UCSD-AML1 (cell line): Measurements from ENCODE around the gene FOXD4L6.
"Not testable (repeated sequence)": the region's sequence is repeated elsewhere in the genome, so short reads cannot be mapped to it uniquely, and the experiment has no call there.

Source experiments
- DNase-seq: peaks from one replicate; lab custom pipeline; 2025; ENCODE audit not compliant: unreplicated experiment; lab: John Stamatoyannopoulos, UW

FOXD4L6 gene

GRCh38 chr9:41100508-41100907 lies 28.0 kb downstream of the FOXD4L6 start:
- DNase-seq, result not testable (repeated sequence)

GRCh38 chr9:41098759-41099158 lies 29.7 kb downstream of the FOXD4L6 start:
- not testable (repeated sequence) for DNase-seq

- DNase-seq, result not testable (repeated sequence)
These were observed 33.4 kb downstream of the FOXD4L6 start for GRCh38 chr9:41095060-41095459.

- not testable (repeated sequence) for DNase-seq
These were observed 34.3 kb downstream of the FOXD4L6 start for GRCh38 chr9:41094010-41094773.

GRCh38 chr9:41090922-41091321 lies 37.6 kb downstream of the FOXD4L6 start:
- DNase-seq, result not testable (repeated sequence)

- DNase-seq, result not testable (repeated sequence)
These were observed 38.1 kb downstream of the FOXD4L6 start for GRCh38 chr9:41090386-41090785.

GRCh38 chr9:41088450-41089059 lies 39.9 kb downstream of the FOXD4L6 start:
- DNase-seq, result not testable (repeated sequence)

- not testable (repeated sequence) for DNase-seq
These were observed 40.6 kb downstream of the FOXD4L6 start for GRCh38 chr9:41087929-41088328.

GRCh38 chr9:41087157-41087780 lies 41.2 kb downstream of the FOXD4L6 start:
- not testable (repeated sequence) for DNase-seq

- DNase-seq, result not testable (repeated sequence)
These were observed 41.8 kb downstream of the FOXD4L6 start for GRCh38 chr9:41086685-41087084.

GRCh38 chr9:41086215-41086614 lies 42.3 kb downstream of the FOXD4L6 start:
- not testable (repeated sequence) for DNase-seq

GRCh38 chr9:41082358-41082757 lies 46.1 kb downstream of the FOXD4L6 start:
- not testable (repeated sequence) for DNase-seq

- not testable (repeated sequence) for DNase-seq
These were observed 49.0 kb downstream of the FOXD4L6 start for GRCh38 chr9:41079464-41079863.

GRCh38 chr9:41077586-41077985 lies 50.9 kb downstream of the FOXD4L6 start:
- not testable (repeated sequence) for DNase-seq
